H9 (cell line): ENCODE measurements around the gene CCR8. TPM values are rescaled to one million over a fixed set of nuclear protein-coding genes. Genes with fewer than 3 reads are reported as not detected.
A peak's percentile ranks its signal among the peaks of the same experiment; 100 is the strongest.

ENCODE experiments used
- DNase-seq: peaks from one replicate; pipeline ENCODE4 v3.0.0-alpha.2; 2017
- H2AFZ ChIP-seq: one replicate; pipeline ENCODE4 v1.6.1; 2013; ENCODE audit warnings: mild to moderate bottlenecking, low read length, control low read depth, moderate library complexity
- H2AK5ac ChIP-seq: 2 replicates; pipeline ENCODE4 v1.6.1; 2013; ENCODE audit warnings: low read length, control low read depth, mixed read lengths; ENCODE audit not compliant: insufficient read length
- H2BK120ac ChIP-seq: one replicate; pipeline ENCODE4 v1.6.1; 2013; ENCODE audit warnings: low read depth, mild to moderate bottlenecking, low read length, control low read depth, inconsistent platforms; ENCODE audit not compliant: poor library complexity, severe bottlenecking
- H2BK12ac ChIP-seq: 2 replicates; pipeline ENCODE4 v1.6.1; 2013; ENCODE audit warnings: low read length, control low read depth, mixed read lengths, low read depth; ENCODE audit not compliant: insufficient read length
- H2BK15ac ChIP-seq: 2 replicates; pipeline ENCODE4 v1.6.1; 2013; ENCODE audit warnings: low read depth, low read length, control low read depth
- H2BK20ac ChIP-seq: one replicate; pipeline ENCODE4 v1.6.1; 2013; ENCODE audit warnings: low read depth, mild to moderate bottlenecking, low read length, control low read depth, inconsistent platforms; ENCODE audit not compliant: poor library complexity, severe bottlenecking
- H2BK5ac ChIP-seq: 2 replicates; pipeline ENCODE4 v1.6.1; 2013; ENCODE audit warnings: low read length, control low read depth, mixed read lengths; ENCODE audit not compliant: insufficient read length
- H3K14ac ChIP-seq: 2 replicates; pipeline ENCODE4 v1.6.1; 2013; ENCODE audit warnings: low read length, control low read depth; ENCODE audit not compliant: insufficient read depth
- H3K18ac ChIP-seq: 2 replicates; pipeline ENCODE4 v1.6.1; 2013; ENCODE audit warnings: low read depth, mild to moderate bottlenecking, mixed read lengths, low read length, control low read depth; ENCODE audit not compliant: insufficient read length
- H3K23ac ChIP-seq: 2 replicates; pipeline ENCODE4 v1.6.1; 2013; ENCODE audit warnings: low read length, control low read depth, mixed read lengths, low read depth; ENCODE audit not compliant: insufficient read length
- H3K23me2 ChIP-seq: 2 replicates; pipeline ENCODE4 v1.6.1; 2013; ENCODE audit warnings: low read depth, mild to moderate bottlenecking, mixed read lengths, low read length, control low read depth; ENCODE audit not compliant: insufficient read length, poor library complexity, severe bottlenecking
- H3K27ac ChIP-seq: 2 replicates; pipeline ENCODE4 v1.5.1; 2013; ENCODE audit warnings: low read length, control low read depth, mixed read lengths, low read depth; ENCODE audit not compliant: insufficient read length
- H3K27me3 ChIP-seq: 2 replicates; pipeline ENCODE4 v1.6.1; 2013; ENCODE audit warnings: low read length, control low read depth, inconsistent platforms; ENCODE audit not compliant: insufficient read depth
- H3K4ac ChIP-seq: 2 replicates; pipeline ENCODE4 v1.6.1; 2013; ENCODE audit warnings: low read depth, mild to moderate bottlenecking, control low read depth, inconsistent platforms, low read length, moderate library complexity
- H3K4me1 ChIP-seq: 2 replicates; pipeline ENCODE4 v1.6.1; 2013; ENCODE audit warnings: low read length, control low read depth, inconsistent platforms; ENCODE audit not compliant: insufficient read depth
- H3K4me2 ChIP-seq: 2 replicates; pipeline ENCODE4 v1.6.1; 2013; ENCODE audit warnings: low read length, control low read depth, mixed read lengths; ENCODE audit not compliant: insufficient read length, insufficient read depth
- H3K56ac ChIP-seq: 2 replicates; pipeline ENCODE4 v1.6.1; 2013; ENCODE audit warnings: low read depth, mild to moderate bottlenecking, mixed read lengths, low read length, control low read depth; ENCODE audit not compliant: insufficient read length
- H3K79me1 ChIP-seq: 2 replicates; pipeline ENCODE4 v1.6.1; 2013; ENCODE audit warnings: low read depth, mild to moderate bottlenecking, moderate library complexity, low read length, control low read depth, inconsistent platforms; ENCODE audit not compliant: insufficient read depth, poor library complexity, severe bottlenecking
- H3K79me2 ChIP-seq: 2 replicates; pipeline ENCODE4 v1.6.1; 2013; ENCODE audit warnings: low read length, control low read depth, inconsistent platforms; ENCODE audit not compliant: insufficient read depth
- H3K9ac ChIP-seq: 2 replicates; pipeline ENCODE4 v1.6.1; 2013; ENCODE audit warnings: low read length, control low read depth, mixed read lengths; ENCODE audit not compliant: insufficient read length; ENCODE audit errors: extremely low read depth
- H3K9me3 ChIP-seq: one replicate; pipeline ENCODE4 v1.6.1; 2013; ENCODE audit warnings: low read depth, low read length, inconsistent platforms; ENCODE audit not compliant: control insufficient read depth
- H3T11ph ChIP-seq: one replicate; pipeline ENCODE4 v1.6.1; 2013; ENCODE audit warnings: mild to moderate bottlenecking, low read length, control low read depth, inconsistent platforms
- H4K20me1 ChIP-seq: one replicate; pipeline ENCODE4 v1.6.1; 2013; ENCODE audit not compliant: control insufficient read depth, insufficient read length, insufficient read depth
- H4K5ac ChIP-seq: 2 replicates; pipeline ENCODE4 v1.6.1; 2013; ENCODE audit warnings: low read depth, mild to moderate bottlenecking, mixed read lengths, low read length, control low read depth; ENCODE audit not compliant: insufficient read length
- H4K8ac ChIP-seq: replicated peaks from 2 replicates; pipeline ENCODE4 v1.6.1; 2013; ENCODE audit warnings: low read length, control low read depth, mixed read lengths, low read depth; ENCODE audit not compliant: insufficient read length
- H4K91ac ChIP-seq: 2 replicates; pipeline ENCODE4 v1.6.1; 2013; ENCODE audit warnings: low read depth, mild to moderate bottlenecking, moderate library complexity, mixed read lengths, low read length, control low read depth; ENCODE audit not compliant: insufficient read length
- H3K27ac Mint-ChIP-seq, 3 experiments: 2 replicates in 2 of 3; 3 replicates in 1 of 3; pipeline ENCODE4 v1.8.0; 2020 to 2021; ENCODE audit warnings: mixed read lengths in 3 of 3, mild to moderate bottlenecking in 1 of 3, moderate library complexity in 1 of 3
- H3K27me3 Mint-ChIP-seq: 2 replicates; pipeline ENCODE4 v1.8.0; 2021; ENCODE audit warnings: low read depth, mild to moderate bottlenecking, moderate library complexity, mixed read lengths
- H3K36me3 Mint-ChIP-seq, 3 experiments: 2 replicates in 2 of 3; 3 replicates in 1 of 3; pipeline ENCODE4 v1.8.0; 2020 to 2021; ENCODE audit warnings: low read depth in 3 of 3, mixed read lengths in 3 of 3; ENCODE audit not compliant: insufficient read depth in 1 of 3
- H3K4me1 Mint-ChIP-seq, 2 experiments: 2 replicates each; pipeline ENCODE4 v1.8.0; 2020; ENCODE audit warnings: mixed read lengths in 2 of 2
- H3K4me3 Mint-ChIP-seq, 2 experiments: 2 replicates in 1 of 2; 3 replicates in 1 of 2; pipeline ENCODE4 v1.8.0; 2020 to 2021; ENCODE audit warnings: mild to moderate bottlenecking in 2 of 2, mixed read lengths in 2 of 2, moderate library complexity in 1 of 2
- H3K9me3 Mint-ChIP-seq, 2 experiments: 2 replicates in 1 of 2; 3 replicates in 1 of 2; pipeline ENCODE4 v1.8.0; 2020; ENCODE audit warnings: mild to moderate bottlenecking in 2 of 2, mixed read lengths in 2 of 2, moderate library complexity in 1 of 2
- WGBS: extraction: QIAGEN DNeasy Blood & Tissue Kit; methylation state at CpG from one replicate; pipeline ENCODE4 v1.1.7; 2013; ENCODE audit warnings: missing lambda C conversion rate, low lambda C conversion rate, mixed read lengths; ENCODE audit not compliant: insufficient read length; ENCODE audit errors: extremely low coverage; 5-methylcytosine and 5-hydroxymethylcytosine counted together
- total RNA-seq: library from RNA; stranded (reverse); gene quantifications from 2 replicates; pipeline ENCODE4 v1.2.1, GENCODE V29; 2021
- TF ChIP-seq, protein P1 (sequence below): fragments of 200-600 bp; sonication (generic); conservative IDR thresholded peaks from 3 replicates; pipeline ENCODE4 v1.8.0; 2021; ENCODE audit warnings: antibody characterized with exemption, mild to moderate bottlenecking

CCR8 gene
- total RNA-seq, 1 experiment from 2014 or later, result 0.31 TPM

DNA sequence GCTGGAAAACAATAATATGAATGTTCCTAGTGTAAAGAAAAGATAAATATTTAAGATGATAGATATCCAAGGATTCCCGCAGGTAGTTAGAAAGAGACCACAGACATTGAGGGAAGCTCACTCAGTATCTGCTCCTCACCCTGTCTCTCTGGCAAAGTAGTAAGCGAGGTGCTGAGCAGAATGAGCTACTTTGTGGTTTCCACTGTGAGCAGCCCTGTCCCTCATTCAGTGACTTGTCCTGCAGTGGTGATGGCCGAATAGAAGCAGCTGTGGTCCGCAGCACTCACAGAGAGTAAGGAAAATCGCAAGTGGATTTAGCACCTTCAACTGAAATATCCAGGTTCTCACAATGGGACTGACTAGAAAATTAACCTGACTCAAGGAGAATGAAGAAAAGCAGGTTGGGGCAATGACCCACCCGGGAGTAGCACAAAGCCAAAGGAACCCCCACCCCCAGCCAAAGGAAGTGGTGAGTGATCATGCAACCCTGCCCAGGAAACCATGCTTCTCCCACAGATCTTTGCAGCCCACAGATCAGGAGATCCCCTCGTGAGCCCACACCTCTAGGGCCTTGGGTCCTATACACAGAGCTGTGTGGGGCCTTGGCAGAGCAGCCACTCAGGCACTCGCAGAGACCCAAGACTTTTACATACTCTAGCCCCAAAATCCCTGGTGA, 31.9 kb downstream of the CCR8 start:
- H3K23me2 ChIP-seq, result no peaks in the 10 kb centered on the region
- no peak overlapping the region for H4K8ac ChIP-seq
- no peak overlapping the region for H4K5ac ChIP-seq
- H2BK120ac ChIP-seq, result no peak overlapping the region
- peaks cover 3% of the 10 kb centered on the region for H3K27me3 Mint-ChIP-seq
- no peak overlapping the region for H3K4me2 ChIP-seq
- no peak overlapping the region for H2BK15ac ChIP-seq
- no peak overlapping the region for H3K14ac ChIP-seq
- H3K79me1 ChIP-seq, result no peaks in the 10 kb centered on the region
- H2BK12ac ChIP-seq, result no peak overlapping the region
- H3K36me3 Mint-ChIP-seq, result no peaks in the 10 kb centered on the region; a peak in 1 of 7 replicates
- no peaks in the 10 kb centered on the region for H3K79me2 ChIP-seq
- H2BK20ac ChIP-seq, result no peak overlapping the region
- no peaks in the 10 kb centered on the region; a peak in 1 of 5 replicates for H3K9me3 Mint-ChIP-seq
- no peak overlapping the region for H4K91ac ChIP-seq
- no CpG with 5 or more reads among the region's 8 CpGs for WGBS
- H3K4me1 Mint-ChIP-seq, result no peaks in the 10 kb centered on the region
- H2AFZ ChIP-seq, result no peak overlapping the region
- no peak overlapping the region for H3K4me3 Mint-ChIP-seq
- no peak overlapping the region for H2BK5ac ChIP-seq
- peak overlapping the region in 1 of 3 experiments; percentile 15; a peak in 2 of 7 replicates for H3K27ac Mint-ChIP-seq
- no peak overlapping the region for H2AK5ac ChIP-seq
- H3K9ac ChIP-seq, result no peak overlapping the region
- H4K20me1 ChIP-seq, result no peaks in the 10 kb centered on the region
- H3K56ac ChIP-seq, result no peak overlapping the region
- no peak overlapping the region for H3K23ac ChIP-seq
- H3K4me1 ChIP-seq, result no peaks in the 10 kb centered on the region
- H3K4ac ChIP-seq, result no peak overlapping the region
- H3T11ph ChIP-seq, result no peak overlapping the region
- TF ChIP-seq, protein P1, sequence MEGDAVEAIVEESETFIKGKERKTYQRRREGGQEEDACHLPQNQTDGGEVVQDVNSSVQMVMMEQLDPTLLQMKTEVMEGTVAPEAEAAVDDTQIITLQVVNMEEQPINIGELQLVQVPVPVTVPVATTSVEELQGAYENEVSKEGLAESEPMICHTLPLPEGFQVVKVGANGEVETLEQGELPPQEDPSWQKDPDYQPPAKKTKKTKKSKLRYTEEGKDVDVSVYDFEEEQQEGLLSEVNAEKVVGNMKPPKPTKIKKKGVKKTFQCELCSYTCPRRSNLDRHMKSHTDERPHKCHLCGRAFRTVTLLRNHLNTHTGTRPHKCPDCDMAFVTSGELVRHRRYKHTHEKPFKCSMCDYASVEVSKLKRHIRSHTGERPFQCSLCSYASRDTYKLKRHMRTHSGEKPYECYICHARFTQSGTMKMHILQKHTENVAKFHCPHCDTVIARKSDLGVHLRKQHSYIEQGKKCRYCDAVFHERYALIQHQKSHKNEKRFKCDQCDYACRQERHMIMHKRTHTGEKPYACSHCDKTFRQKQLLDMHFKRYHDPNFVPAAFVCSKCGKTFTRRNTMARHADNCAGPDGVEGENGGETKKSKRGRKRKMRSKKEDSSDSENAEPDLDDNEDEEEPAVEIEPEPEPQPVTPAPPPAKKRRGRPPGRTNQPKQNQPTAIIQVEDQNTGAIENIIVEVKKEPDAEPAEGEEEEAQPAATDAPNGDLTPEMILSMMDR, result no peak
- H3K9me3 ChIP-seq, result no peaks in the 10 kb centered on the region
- H3K27ac ChIP-seq, result no peak overlapping the region
- no peaks in the 10 kb centered on the region for H3K27me3 ChIP-seq
- no peak for DNase-seq
- H3K18ac ChIP-seq, result no peak overlapping the region
